H1 (cell line): Measurements from ENCODE around the gene ECE2. TPM values are rescaled to one million over a fixed set of nuclear protein-coding genes. Genes with fewer than 3 reads are reported as not detected.

Experiments
- ATF2 ChIP-seq: IDR thresholded peaks from 2 replicates; pipeline ENCODE4 v1.6.1; 2012; ENCODE audit warnings: low read length, inconsistent platforms
- BRCA1 ChIP-seq: IDR thresholded peaks from 2 replicates; pipeline ENCODE4 v1.6.1; 2012; ENCODE audit warnings: low read depth, low read length, improper control_type of control experiment
- CBX5 ChIP-seq: fragments of 300-800, 300-1000 bp; sonication (generic); IDR thresholded peaks from 2 replicates; pipeline ENCODE4 v1.7.1; 2016; ENCODE audit warnings: antibody characterized with exemption, low read length, low read depth
- CHD2 ChIP-seq: IDR thresholded peaks from 2 replicates; pipeline ENCODE4 v1.6.1; 2012; ENCODE audit warnings: low read length, improper control_type of control experiment
- CREB1 ChIP-seq: IDR thresholded peaks from 2 replicates; pipeline ENCODE4 v1.6.1; 2012; ENCODE audit warnings: inconsistent platforms
- EP300 ChIP-seq, 2 experiments: IDR thresholded peaks; 1 replicate in 1 of 2; 2 replicates in 1 of 2; pipeline ENCODE4 v1.6.1; 2011 to 2012; ENCODE audit warnings: low read depth in 2 of 2, low read length in 2 of 2, mild to moderate bottlenecking in 2 of 2, borderline replicate concordance in 1 of 2, inconsistent platforms in 1 of 2, moderate library complexity in 1 of 2
- GABPA ChIP-seq: IDR thresholded peaks from 2 replicates; pipeline ENCODE4 v1.6.1; 2011; ENCODE audit warnings: mild to moderate bottlenecking, low read length, moderate library complexity, borderline replicate concordance; ENCODE audit not compliant: insufficient read depth
- MAFK ChIP-seq: IDR thresholded peaks from 2 replicates; pipeline ENCODE4 v1.6.1; 2012; ENCODE audit warnings: low read depth, mild to moderate bottlenecking, improper control_type of control experiment, low read length
- MAX ChIP-seq: IDR thresholded peaks from 2 replicates; pipeline ENCODE4 v1.6.1; 2012; ENCODE audit warnings: inconsistent platforms
- NRF1 ChIP-seq: IDR thresholded peaks from 2 replicates; pipeline ENCODE4 v1.6.1; 2011; ENCODE audit warnings: mild to moderate bottlenecking, low read depth, low read length, improper control_type of control experiment
- POLR2A ChIP-seq, 2 experiments: IDR thresholded peaks; 1 replicate in 1 of 2; 2 replicates in 1 of 2; pipeline ENCODE4 v1.6.1; 2011; ENCODE audit warnings: low read depth in 2 of 2, low read length in 2 of 2, mild to moderate bottlenecking in 2 of 2; ENCODE audit errors: control extremely low read depth in 1 of 2
- POU5F1 ChIP-seq: IDR thresholded peaks from 2 replicates; pipeline ENCODE4 v1.6.1; 2011; ENCODE audit warnings: low read depth, mild to moderate bottlenecking, low read length, moderate library complexity
- RNF2 ChIP-seq: fragments of 200-900, 300-1000 bp; sonication (generic); IDR thresholded peaks from 2 replicates; pipeline ENCODE4 v1.7.1; 2016; ENCODE audit warnings: borderline replicate concordance, low read depth, mild to moderate bottlenecking, antibody characterized with exemption, low read length; ENCODE audit not compliant: poor library complexity, severe bottlenecking; ENCODE audit errors: missing control alignments
- RXRA ChIP-seq: IDR thresholded peaks from 2 replicates; pipeline ENCODE4 v1.6.1; 2011; ENCODE audit warnings: low read depth, mild to moderate bottlenecking, low read length, moderate library complexity; ENCODE audit not compliant: insufficient read depth
- SIX5 ChIP-seq: IDR thresholded peaks from 2 replicates; pipeline ENCODE4 v1.6.1; 2011; ENCODE audit warnings: mild to moderate bottlenecking, low read depth, low read length
- SP2 ChIP-seq: IDR thresholded peaks from 2 replicates; pipeline ENCODE4 v1.6.1; 2012; ENCODE audit warnings: mild to moderate bottlenecking, low read length, inconsistent platforms
- SP4 ChIP-seq: IDR thresholded peaks from 2 replicates; pipeline ENCODE4 v1.6.1; 2012; ENCODE audit warnings: low read length, inconsistent platforms
- SRF ChIP-seq: IDR thresholded peaks from 2 replicates; pipeline ENCODE4 v1.6.1; 2011; ENCODE audit warnings: mild to moderate bottlenecking, low read depth, low read length, moderate library complexity
- TCF12 ChIP-seq: IDR thresholded peaks from 2 replicates; pipeline ENCODE4 v1.6.1; 2011; ENCODE audit warnings: low read depth, mild to moderate bottlenecking, low read length
- YY1 ChIP-seq: IDR thresholded peaks from 2 replicates; pipeline ENCODE4 v1.6.1; 2011; ENCODE audit warnings: low read depth, mild to moderate bottlenecking, low read length
- polyA plus RNA-seq, 7 experiments: library from polyadenylated mRNA; depleted of rRNA in 3 of 7; stranded (reverse) in 5 of 7; unstranded in 2 of 7; fragments of >200 nt in 5 of 7; fragments of 200-250 nt in 2 of 7; gene quantifications; 1 replicate in 5 of 7; 2 replicates in 1 of 7; 4 replicates in 1 of 7; pipeline versions ENCODE4 v1.2.1 to v1.2.3, GENCODE V29; 2011 to 2013; ENCODE audit warnings: missing spikeins in 2 of 7, mixed read lengths in 2 of 7
- total RNA-seq: library from RNA; stranded (reverse); fragmentation: NEBNext Ultra II Directional; extraction: Animal tissue kit (Norgen Biotek cat#: 25700); gene quantifications from 2 replicates; pipeline ENCODE4 v1.2.1, GENCODE V29; 2021

Gene ECE2
- total and polyA plus RNA-seq, 2 of the 8 experiments (the other 6 are each of a cell fraction or from before 2014, with no cell fraction given): 0.44 to 0.86 TPM

- TF ChIP-seq MAFK (no peak), ATF2 (no peak; the same call in 1 of the 2 replicates), BRCA1 (no peak), EP300 (IDR thresholded peaks at IDR 0.05; ENCODE audit: borderline replicate concordance in 1 of 2, low read depth in 2 of 2, low read length in 2 of 2) (no peak), SIX5 (no peak), CBX5 (no peak), MAX (peak; percentile 96), GABPA (peak; percentile 86; the same call in 1 of the 2 replicates), SP2 (no peak), CREB1 (peak; percentile 31; the same call in 1 of the 2 replicates), RXRA (no peak), POU5F1 (no peak), SRF (no peak), POLR2A (IDR thresholded peaks at IDR 0.05; ENCODE audit: control extremely low read depth in 1 of 2, low read depth in 2 of 2, low read length in 2 of 2) (peak; percentile 1 to 60; a peak in 2 of 3 replicates), SP4 (no peak; the same call in 1 of the 2 replicates), YY1 (peak; percentile 73), RNF2 (no peak), CHD2 (0 out of 2 replicates have a peak, but pooled peaks have one; percentile 29), NRF1 (no peak), TCF12 (peak; percentile 58; the same call in 1 of the 2 replicates)
- TF ChIP-seq, all 59 proteins: peak for 20
Measured at GRCh38 chr3:184249412-184250166, 26.2 kb upstream of the ECE2 start, which contains the start of gene EEF1AKMT4 (continued).
